ENCODE measurements around the gene ADAM22.

The ADAM22 gene

GRCh38 chr7:88184848-88185304, 250.8 kb downstream of the ADAM22 start:
- Mint-ChIP-seq H3K27ac (no peak overlapping the region), H3K4me1 (no peaks in the 10 kb centered on the region), H3K9me3 (no peaks in the 10 kb centered on the region), H3K4me3 (no peak overlapping the region), H3K36me3 (ENCODE audit: low read depth) (no peaks in the 10 kb centered on the region), H3K27me3 (ENCODE audit: low read depth) (no peaks in the 10 kb centered on the region)
- no peak for TF ChIP-seq CTCF (IDR thresholded peaks at IDR 0.05; ENCODE audit: unreplicated experiment in 3 of 3)

GRCh38 chr7:88185650-88186049, 251.6 kb downstream of the ADAM22 start:
- no peaks in the 10 kb centered on the region for H3K27me3 Mint-ChIP-seq (ENCODE audit: low read depth)
- no peaks in the 10 kb centered on the region for H3K4me1 Mint-ChIP-seq
- no peak overlapping the region for H3K4me3 Mint-ChIP-seq
- no peak overlapping the region for H3K27ac Mint-ChIP-seq
- H3K36me3 Mint-ChIP-seq (ENCODE audit: low read depth), result no peaks in the 10 kb centered on the region
- no peaks in the 10 kb centered on the region for H3K9me3 Mint-ChIP-seq
- TF ChIP-seq CTCF (IDR thresholded peaks at IDR 0.05; ENCODE audit: unreplicated experiment in 3 of 3), result no peak

GRCh38 chr7:88191911-88192310, 257.9 kb downstream of the ADAM22 start:
- Mint-ChIP-seq H3K27me3 (ENCODE audit: low read depth) (no peaks in the 10 kb centered on the region), H3K4me1 (no peaks in the 10 kb centered on the region), H3K4me3 (no peak overlapping the region), H3K36me3 (ENCODE audit: low read depth) (no peaks in the 10 kb centered on the region), H3K27ac (no peak overlapping the region), H3K9me3 (no peaks in the 10 kb centered on the region)
- TF ChIP-seq CTCF (IDR thresholded peaks at IDR 0.05; ENCODE audit: unreplicated experiment in 3 of 3), result no peak

DNA sequence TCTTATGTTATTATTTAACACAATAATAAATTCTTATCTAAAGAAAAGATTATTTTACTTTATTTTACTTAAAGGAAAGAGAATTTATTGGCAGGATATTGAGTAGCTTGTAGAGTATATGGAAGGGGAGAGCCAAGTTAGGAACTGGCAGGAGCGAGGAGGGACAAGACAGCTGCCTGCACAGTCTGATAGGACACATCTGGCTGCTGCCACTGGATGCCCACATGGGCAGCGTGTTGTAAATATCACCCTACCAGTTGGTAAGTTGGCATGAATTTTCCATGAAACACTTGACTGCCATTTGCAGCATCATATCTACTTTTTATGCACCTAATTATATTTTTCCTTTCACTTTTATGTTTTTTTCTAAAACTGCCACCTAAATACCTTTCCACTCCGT, 266.2 kb downstream of the ADAM22 start:
- Mint-ChIP-seq H3K27ac (no peak overlapping the region), H3K9me3 (no peaks in the 10 kb centered on the region), H3K4me1 (peaks cover 10% of the 10 kb centered on the region), H3K4me3 (no peak overlapping the region), H3K27me3 (ENCODE audit: low read depth) (peaks cover 3% of the 10 kb centered on the region), H3K36me3 (ENCODE audit: low read depth) (peaks cover 32% of the 10 kb centered on the region)
- TF ChIP-seq CTCF (IDR thresholded peaks at IDR 0.05; ENCODE audit: unreplicated experiment in 3 of 3), result no peak

DNA sequence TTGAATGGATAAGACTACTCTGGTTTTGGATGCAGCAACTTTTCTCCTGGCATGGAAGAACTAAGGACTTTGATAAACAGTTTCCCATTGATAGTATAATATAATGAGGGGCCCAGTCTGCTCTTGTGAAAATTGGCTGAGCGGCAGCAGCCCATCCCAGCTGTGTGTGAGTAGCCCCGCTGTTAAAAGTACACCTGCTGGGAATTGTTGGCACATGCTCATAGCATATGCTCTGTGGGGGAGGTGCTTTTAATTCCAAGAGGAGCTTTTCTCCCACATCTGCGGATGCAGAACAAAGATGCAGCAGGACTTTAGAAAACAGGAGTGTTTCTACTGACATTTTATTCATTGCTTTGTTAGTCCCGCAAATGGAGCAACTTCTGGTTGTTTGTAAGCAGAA, 266.7 kb downstream of the ADAM22 start:
- H3K4me3 Mint-ChIP-seq, result no peak overlapping the region
- H3K36me3 Mint-ChIP-seq (ENCODE audit: low read depth), result peaks cover 37% of the 10 kb centered on the region
- H3K27ac Mint-ChIP-seq, result peak overlapping the region in 1 of 3 experiments; percentile 4
- H3K27me3 Mint-ChIP-seq (ENCODE audit: low read depth), result peaks cover 3% of the 10 kb centered on the region
- H3K4me1 Mint-ChIP-seq, result peaks cover 10% of the 10 kb centered on the region
- no peak for TF ChIP-seq CTCF (IDR thresholded peaks at IDR 0.05; ENCODE audit: unreplicated experiment in 3 of 3)
- no peaks in the 10 kb centered on the region for H3K9me3 Mint-ChIP-seq

DNA sequence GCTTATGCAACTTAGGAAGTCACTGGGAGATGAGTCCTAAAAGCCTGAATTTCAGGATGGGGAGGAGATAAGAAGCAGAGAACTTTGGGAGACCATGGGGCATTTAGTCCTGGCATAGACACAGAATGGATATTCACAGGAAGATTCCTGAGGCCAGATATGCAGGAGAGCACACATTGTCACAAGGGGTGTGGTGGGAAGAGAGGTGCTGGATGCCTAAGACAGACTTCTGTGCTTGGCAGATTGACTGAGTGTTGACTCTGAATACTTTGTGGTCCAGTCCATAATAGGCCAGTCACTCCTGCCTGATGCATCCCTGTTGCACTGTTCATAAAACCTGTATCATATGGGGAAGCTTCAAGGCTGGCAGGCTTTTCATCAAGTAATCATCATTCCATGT, 267.3 kb downstream of the ADAM22 start:
- peaks cover 10% of the 10 kb centered on the region for H3K4me1 Mint-ChIP-seq
- no peak overlapping the region for H3K4me3 Mint-ChIP-seq
- H3K9me3 Mint-ChIP-seq, result no peaks in the 10 kb centered on the region
- peaks cover 42% of the 10 kb centered on the region for H3K36me3 Mint-ChIP-seq (ENCODE audit: low read depth)
- peaks cover 3% of the 10 kb centered on the region for H3K27me3 Mint-ChIP-seq (ENCODE audit: low read depth)
- TF ChIP-seq CTCF (IDR thresholded peaks at IDR 0.05; ENCODE audit: unreplicated experiment in 3 of 3), result no peak
- H3K27ac Mint-ChIP-seq, result no peak overlapping the region

Measured in nephron (organoid).